ENCODE measurements around the gene POLD2.
"Not testable (repeated sequence)": the region's sequence is repeated elsewhere in the genome, so short reads cannot be mapped to it uniquely, and the experiment has no call there.

The POLD2 gene

DNA sequence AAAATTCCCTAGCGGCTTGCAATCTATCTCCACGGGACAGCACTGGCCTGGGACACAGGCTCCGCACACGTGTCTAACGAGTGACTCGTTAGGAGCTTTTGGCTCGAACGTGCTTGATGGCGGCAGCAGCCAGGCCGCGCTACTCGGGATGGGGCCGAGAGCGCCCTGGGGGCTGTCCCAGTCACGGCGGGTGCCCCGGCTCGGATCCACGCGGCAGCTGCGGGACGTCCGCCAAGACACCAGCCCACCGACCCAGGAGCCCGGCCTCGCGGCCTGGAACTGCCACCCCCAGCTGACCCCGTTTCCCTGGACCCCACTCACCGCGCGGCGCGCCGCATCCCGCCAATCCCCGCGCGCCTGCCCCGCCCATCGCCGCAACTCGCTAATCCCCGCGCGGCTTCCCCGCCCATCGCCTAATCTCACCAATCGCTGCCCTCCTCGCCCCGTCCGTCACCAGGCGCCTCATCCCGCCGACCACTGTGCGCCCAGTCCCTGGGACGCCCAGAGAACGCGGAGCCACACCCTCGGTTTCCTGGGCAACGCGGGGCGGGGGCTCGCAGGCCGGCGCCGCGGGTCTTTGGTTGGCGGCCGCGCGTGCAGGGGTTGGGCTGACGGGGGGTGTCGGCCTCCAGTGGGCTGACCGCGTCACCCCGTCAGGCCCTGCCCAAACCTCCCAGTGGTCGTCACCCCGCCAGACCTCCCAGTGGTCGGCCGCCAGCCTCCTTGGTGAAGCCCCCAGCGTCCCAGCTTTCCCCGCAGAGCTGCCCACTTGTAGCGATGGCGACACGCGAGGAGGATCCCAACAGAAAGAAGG is at the start of gene POLD2:
TSS of gene POLD2 (minus strand) at position 359 of the 814 bp plus-strand sequence. CDS start 1,495 bp downstream, outside the sequence.
- DNase-seq (ENCODE audit: low spot score): peak; percentile 100

DNA sequence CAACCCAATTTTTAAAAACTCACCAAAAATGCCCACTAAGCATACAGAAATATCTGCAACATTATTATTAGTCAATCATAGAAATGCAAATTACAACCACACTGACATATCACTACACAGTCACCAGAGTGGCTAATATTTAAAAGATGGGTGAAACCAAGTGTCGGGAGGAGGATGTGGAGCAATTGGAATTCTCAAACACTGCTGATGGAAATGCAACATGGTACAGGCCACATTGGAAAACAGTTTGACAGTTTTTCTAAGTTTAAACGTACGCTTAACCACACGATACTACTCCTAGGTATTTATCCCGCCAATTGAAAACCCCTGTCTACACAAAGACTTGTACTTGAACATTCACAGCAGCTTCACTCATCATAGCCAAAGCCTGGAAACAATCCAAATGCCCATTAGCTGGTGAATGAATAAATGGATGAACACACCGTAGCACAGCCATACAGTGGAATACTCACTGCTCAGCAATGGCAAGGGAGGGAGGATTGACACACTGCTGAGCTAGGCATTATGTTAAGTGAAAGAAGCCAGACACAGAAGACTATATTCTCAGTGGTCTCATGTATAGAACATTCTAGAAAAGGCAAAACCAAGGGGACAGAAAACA is 49.6 kb upstream of the POLD2 start:
- DNase-seq (ENCODE audit: low spot score): no peak

DNA sequence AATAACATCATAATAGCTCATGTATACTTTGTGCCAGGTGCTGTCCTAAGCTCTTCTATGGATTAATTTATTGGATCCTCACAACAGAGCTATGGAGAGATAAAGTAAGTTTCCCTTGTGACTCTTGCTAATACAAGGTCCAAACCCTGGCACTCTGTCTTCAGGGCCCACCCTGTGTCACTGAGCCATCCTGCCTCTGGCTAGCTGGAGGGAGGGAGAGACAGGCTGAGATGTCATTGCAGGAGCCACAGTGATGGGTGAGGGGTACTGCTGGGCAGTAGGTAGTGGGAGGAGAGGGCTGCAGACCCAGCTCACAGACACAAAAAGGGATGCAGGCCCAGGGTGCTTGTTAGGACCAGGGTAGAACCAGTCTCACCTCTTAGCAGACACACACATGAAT is 49.0 kb upstream of the POLD2 start:
- no peak for DNase-seq (ENCODE audit: low spot score)

DNA sequence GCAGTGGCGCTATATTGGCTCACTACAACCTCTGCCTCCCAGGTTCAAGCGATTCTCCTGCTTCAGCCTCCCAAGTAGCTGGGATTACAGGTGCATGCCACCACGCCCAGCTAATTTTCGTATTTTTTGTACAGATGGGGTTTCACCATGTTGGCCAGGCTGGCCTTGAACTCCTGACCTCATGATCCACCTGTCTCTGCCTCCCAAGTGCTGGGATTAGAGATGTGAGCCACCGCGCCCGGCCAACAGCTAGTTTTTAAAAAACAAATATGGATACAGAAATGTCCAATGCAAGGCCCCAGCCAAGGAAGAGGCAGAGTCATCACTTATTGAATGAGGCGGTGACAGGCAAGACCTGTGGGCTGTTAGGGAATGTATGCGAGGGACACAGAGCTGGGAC is 48.6 kb upstream of the POLD2 start:
- DNase-seq (ENCODE audit: low spot score): not testable (repeated sequence)

DNA sequence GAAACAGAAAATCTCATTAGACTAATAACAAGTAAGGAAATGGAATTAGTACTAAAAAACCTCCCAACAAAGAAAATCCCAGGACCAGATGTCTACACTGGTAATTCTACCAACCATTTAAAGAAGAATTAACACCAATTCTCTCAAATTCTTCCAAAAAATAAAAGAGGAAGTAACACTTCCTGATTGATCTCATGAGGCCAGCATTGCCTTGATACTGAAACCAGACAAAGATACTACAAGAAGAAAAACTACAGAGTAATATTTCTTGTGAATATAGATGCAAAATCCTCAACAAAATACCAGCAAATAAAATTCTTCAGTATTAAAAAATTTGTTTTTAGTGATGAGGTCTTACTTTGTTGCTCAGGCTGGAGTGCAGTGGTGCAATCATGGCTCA is 44.6 kb upstream of the POLD2 start:
- no peak for DNase-seq (ENCODE audit: low spot score)

DNA sequence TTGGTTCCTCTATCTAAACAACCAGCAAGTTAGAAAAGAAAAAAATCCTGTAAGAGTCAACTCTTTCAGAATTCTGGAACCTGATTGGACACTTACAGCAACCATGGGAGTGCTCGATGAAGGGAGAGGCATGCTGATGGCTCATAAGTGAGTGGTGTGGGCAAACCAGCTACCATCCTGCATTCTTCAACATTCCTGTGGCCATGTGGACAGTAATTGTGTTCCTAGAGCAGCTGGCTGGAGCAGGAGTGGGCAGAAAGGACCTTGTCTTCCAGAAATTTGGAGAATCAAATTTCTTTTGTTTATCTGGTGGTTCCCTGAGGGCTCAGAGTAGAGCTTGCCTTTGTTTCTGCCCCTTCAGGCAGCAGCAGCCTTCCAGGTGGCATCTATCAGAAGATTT is 40.2 kb upstream of the POLD2 start:
- no peak for DNase-seq (ENCODE audit: low spot score)

DNA sequence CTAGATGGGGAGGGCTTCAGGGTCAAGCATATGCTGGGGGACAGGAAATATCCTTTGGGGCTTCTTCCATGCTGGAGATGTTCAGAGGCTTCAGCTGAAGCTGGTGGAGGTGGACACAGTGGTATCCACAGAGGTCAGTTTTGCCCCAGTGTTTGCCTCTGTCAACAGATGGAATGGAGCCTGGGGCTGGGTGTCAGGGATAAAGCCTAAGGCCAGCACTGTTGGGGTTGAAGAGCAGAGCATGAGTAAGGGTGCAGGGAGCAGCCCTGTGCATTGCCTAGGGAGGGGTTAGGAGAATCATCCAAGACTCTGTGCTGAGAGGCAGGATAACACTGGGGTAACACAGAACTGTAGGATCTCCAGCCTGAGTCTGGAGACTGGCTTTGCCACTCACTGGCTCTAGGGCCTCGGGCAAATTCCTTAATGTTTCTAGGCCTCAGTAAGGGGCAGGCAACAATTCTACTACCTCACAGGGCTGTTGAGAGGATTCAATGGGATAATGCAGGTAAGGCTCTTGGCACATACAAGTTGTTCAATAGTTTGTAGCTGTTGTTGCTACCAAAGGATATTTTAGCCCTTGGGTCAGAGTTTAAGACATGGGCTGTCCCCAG is 39.5 kb upstream of the POLD2 start:
- DNase-seq (ENCODE audit: low spot score): no peak

DNA sequence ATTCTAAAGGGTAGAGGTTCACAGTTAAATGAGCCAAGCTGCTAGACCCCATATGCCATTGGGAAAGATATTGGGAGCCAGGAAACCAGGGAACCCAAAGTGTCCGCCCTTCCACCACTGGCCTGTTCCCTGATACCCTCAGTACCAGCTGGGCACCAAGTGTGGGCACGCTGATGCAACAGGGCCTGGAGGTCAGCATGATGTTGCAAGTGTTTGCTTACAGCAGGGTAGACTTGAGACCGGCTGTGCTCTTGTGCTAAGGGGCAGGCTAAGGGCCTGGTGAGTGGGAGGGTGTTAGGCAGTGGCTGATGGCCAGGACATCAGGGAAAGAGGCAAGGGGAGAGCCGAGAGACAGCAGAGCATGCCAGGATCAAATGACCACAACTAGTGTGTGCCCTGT is 38.8 kb upstream of the POLD2 start:
- no peak for DNase-seq (ENCODE audit: low spot score)

DNA sequence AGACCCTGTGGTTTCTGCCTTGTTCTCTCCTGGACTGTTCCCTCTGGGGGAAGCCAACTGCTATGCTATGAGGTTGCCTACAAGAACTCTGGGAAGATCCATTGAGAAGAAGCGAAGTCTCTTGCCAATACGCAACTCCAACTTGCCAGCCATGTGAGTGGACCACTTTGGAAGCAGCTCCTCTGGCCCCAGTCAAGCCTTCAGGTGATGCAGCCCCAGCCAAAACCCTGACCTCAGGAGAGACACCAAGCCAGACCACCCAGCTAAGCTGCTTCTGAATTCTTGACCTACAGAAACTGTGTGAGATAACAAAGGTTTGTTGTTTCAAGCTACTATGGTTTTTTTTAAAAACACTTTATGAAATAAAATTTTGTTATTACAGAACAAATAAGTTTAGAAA is 38.0 kb upstream of the POLD2 start:
- no peak for DNase-seq (ENCODE audit: low spot score)

DNA sequence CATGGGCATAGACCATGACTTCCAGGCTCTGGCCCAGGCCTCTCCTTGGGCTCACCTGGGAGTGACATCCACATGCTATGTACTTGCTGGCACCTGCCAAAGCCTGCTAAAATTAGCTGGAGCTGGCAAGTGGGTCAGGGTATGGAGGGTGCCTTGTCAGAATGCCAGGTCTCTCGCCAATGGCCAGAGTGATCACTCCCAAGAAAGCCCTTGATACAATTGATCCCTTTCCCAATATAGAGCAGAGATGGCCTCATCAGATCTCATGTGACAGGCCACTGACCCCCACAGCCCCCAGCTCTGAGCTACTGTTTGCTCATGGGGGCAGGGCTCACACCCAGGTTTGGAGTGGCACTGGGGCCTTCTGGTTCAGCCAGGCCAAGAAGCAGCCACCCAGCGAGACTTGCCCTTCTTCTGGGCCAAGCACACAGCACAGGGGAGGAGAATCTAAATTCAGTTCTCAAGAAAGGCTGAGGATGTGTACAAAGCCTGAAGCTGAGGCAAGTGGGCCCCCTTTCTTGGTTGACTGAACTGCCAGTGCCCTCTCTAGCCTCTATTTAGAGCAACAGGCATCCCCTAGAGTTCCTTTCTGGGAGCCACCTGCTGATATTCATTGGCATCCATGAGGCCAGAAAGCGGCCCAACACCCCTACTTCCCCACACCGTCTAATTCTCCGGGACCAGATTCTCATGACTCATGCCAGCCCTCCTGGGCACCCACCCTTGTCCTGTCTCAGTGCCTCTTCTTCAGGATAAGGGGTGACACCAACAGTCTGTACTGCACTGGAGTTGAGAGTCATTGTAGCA is 36.7 kb upstream of the POLD2 start:
- no peak for DNase-seq (ENCODE audit: low spot score)

DNA sequence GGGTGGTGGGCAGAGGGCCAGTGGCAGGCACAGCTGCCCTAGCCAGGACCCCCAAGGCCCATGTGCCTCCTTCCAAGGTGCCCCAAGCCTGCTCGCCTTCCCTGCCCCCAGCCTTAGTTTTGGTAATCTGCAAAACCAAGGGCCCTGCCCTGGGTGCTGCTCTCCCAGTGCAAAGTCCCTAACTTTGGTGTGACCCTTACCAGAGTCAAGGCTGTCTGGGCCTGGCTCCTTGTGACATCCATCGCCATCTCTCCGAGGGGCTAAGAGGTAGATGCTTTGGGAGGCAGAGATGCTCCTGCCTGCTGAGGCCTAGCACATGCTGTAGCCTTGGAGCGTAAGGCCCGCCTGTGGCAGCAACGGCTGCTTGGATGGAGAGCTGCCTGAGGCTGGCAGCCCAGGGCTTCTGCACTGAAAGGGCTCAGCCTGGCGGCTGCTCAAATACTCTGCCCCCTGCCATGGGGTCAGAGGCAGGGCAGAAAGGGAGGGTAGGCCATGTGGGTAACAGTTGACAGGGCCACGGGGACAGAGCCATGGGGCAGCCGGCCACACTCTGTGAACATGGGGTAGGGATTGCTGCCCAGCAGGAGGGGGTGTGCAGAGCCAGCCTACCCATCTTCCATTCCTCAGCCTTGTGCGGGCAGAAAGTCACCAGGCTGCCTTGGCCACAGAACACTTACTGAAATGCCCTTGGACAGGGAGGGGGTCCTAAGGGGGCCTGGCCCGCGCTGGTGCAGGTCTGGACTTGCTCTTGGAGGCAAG is 35.7 kb upstream of the POLD2 start:
- no peak for DNase-seq (ENCODE audit: low spot score)

DNA sequence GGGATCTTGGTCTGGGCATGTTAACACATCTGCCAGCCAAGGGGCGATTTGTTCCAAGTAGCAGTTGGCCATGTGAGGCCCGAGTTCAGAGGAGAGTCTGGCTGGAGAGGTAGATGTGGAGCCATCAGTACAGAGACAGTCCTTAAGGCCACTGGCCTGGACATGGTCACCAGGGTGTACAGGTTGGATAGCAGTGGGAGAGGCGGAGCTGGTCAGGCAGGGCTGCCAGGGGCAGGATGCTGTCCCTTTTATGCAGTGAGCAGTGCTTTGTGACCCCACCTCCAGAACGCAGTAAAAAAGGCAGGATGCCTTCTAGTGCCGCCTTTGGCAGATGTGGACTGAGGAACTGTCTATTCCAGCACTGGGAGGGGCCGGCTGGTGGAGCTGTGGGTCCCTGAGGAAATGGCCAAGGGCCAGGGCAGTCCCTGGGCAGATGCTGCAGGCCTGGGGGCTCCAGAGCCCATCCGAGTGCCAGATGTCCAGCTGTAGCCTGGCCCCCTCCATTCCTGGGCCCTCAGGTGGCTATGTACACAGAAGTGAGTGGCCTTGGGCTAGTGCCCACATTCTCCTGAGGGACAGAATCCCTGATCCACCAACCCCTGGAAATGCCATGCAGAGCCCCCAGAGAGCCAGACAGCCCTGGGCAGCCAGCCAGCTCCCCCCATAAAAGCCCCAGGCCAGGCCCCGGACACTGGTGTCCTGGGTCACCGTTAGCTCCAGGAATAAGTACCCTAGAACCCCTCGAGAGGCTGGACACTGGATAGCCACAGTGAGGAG is 34.9 kb upstream of the POLD2 start:
- no peak for DNase-seq (ENCODE audit: low spot score)

DNA sequence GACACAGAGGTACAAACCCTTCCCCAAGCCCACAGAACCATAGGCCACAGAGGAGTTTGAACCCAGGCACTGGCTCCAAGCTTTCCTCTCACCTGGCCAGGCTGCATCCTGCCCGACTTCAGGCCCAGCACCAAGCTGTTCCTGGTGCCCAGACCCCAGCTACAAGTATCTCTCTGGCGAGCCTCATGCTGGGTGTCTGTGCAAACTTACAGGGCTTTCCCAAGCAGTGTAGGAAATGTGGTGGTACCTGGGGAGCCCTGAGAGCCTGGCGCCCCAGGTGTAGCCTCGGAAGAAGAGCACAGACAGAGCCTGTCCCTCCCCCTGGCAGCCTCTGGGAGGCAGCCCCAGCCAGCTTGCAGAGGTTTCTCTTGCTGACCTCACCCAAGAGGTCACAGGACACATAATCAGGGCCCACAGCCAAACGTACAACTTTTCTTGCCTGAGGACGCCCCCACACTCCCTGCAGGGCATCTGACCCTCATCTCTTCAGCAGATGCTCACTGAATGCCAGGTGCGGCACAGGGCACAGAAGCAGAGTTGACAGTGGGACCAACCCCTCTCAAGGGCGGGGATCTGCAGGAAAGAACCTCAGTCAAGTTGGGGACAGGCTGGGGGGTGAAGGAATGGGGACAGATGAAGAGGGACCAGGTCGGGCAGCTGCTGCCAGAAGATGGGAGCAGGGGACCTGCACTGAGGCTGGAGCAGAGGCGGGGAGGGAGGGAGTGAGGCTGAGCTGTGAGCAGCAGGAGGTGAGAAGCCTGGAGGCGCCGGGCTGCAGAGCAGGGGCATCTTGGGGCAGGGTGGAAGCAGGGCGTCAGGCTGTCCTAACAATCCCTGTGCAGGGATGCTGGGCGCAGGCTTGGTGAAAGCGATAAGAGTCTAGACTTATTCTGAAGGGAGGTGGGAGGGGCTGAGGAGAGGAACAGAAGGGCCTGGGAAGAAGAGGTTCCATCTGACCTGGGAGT is 34.0 kb upstream of the POLD2 start:
- DNase-seq (ENCODE audit: low spot score): no peak

DNA sequence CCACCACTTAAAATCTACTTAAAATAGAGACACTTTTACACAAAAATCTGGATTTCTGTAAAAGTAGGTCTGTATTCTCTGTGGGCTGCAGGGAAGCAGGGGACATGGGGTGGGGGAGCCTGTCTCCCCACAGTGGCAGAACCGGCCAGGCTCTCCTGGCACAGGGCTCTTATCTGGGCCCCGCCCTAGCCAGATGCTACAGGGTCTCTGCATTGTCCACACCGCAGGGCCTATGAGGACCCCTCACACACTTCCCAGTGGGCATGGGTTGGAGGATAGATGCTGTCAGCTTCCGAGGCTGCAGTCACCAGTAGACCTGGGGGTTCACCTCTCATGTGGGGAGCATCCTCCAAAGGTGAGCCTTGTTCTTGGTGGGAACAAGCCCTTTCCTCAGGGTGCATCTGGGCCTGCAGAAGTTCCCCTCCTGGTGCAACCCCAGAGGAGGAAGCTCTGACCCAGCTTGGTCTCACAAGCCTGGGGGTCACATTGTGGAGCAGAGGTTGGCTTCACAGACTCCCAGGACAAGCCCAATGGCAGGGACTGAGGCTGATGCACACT is 33.2 kb upstream of the POLD2 start:
- DNase-seq (ENCODE audit: low spot score): no peak

DNA sequence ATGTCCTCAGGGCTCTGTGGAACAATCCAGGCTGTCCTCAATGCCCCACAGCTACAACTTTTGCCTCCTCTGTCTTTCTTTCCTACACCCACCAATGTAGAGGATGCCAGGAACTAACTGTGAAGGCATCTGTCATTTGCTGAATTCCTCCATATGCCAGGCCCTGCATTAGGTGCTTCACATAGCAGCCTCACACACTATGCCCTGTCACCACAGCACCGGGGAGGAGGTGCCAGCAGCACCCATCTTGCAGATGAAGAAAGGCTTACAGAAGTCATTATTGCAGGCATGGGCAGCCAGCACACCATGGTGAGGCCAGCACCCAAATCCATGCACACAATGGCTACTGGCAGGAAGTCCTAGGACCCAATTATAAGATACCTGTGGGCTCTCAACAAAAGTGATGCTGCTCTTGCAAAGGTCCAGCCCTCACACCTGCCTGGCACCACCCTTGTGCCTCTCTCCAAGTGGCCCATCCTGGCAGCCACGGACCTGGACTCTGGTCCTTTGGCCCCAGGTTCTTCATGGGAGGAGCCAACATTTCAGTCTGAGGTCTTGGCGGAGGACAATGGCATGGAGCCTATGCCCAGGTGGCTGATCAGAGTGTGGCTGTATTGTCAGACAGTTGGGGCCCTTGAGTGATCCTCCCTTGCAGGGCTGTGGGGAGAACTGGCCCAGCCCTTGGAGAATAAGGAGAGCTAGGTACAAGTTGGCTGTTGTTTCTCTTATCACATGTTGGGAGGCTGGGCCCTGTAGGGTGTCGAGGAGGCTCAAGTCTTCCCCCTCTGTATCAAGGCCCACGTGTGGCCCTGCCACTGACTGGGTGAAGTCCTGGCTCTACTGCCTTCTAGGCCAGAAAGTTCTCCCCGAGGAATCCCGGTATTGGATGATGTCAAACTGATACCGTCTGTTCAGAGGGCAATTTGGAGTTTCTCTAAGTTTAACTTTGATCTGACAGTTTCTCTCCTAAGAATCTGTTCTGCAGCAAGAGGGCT is 32.1 kb upstream of the POLD2 start:
- DNase-seq (ENCODE audit: low spot score): no peak

DNA sequence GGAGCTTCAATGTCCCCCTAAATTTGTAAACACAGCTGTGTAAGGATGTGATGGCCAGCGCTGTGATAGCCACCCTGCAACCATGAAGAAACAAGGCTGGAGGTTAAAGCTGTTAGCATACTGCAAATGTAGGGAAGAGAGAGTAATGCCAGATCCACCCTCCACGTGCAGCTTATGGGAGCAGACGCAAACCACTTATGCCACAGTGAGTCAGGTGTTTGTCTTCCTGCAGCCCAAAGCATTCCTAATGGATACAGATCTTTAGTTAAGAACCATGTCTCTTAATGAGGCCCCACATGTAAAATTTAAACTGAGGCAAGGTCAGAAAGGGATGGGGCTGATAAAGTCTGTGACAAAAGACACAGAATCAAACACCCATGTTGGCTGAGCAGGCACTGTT is 31.4 kb upstream of the POLD2 start:
- no peak for DNase-seq (ENCODE audit: low spot score)

DNA sequence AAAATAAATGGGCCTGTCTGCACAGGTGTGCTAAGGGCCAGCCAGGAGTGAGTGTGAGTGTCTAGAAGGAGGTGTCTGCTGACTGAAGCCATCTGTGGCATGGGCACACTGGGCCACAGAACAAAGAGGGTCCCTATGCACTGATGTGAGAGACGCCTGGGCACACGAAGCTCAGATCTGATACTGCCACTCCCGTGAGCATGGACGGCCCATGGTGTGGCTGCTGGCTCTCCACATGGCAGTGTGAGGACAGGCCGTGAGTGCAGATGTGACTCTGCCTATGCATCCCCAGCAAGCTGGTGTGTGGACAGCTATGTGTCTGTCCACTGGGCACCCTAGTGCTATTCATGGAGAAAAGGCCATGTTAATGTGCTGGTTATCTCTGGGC is 30.6 kb upstream of the POLD2 start:
- no peak for DNase-seq (ENCODE audit: low spot score)
